Stimulated activated naive CD4-positive, alpha-beta T cell treated with Interleukin-2 at 50 U/mL for 16 hours (primary cell): ENCODE data around the gene CASTOR2.
"Not testable (repeated sequence)": the region's sequence is repeated elsewhere in the genome, so short reads cannot be mapped to it uniquely, and the experiment has no call there.

Experiments
- DNase-seq: peaks from one replicate; lab custom pipeline; 2025; lab: John Stamatoyannopoulos, UW

CASTOR2 gene

GRCh38 chr7:75054744-75055143, 90.2 kb downstream of the CASTOR2 start:
- no peak for DNase-seq

GRCh38 chr7:75055155-75055554, 90.7 kb downstream of the CASTOR2 start:
- DNase-seq, result no peak

- DNase-seq, result no peak
Observed at GRCh38 chr7:75055830-75056772, 91.6 kb downstream of the CASTOR2 start.

- DNase-seq, result no peak
Observed at GRCh38 chr7:75058406-75058805, 93.9 kb downstream of the CASTOR2 start.

- no peak for DNase-seq
Observed at GRCh38 chr7:75064291-75064690, 99.8 kb downstream of the CASTOR2 start.

- no peak for DNase-seq
Observed at GRCh38 chr7:75064801-75065200, 100.3 kb downstream of the CASTOR2 start.

- DNase-seq, result no peak
Observed at GRCh38 chr7:75066521-75066920, 102.0 kb downstream of the CASTOR2 start.

GRCh38 chr7:75072981-75073283, 108.4 kb downstream of the CASTOR2 start:
- DNase-seq, result no peak

- DNase-seq, result not testable (repeated sequence)
Observed at GRCh38 chr7:75074262-75074641, 109.7 kb downstream of the CASTOR2 start.
